ENCODE results near the gene PTCD2.

The PTCD2 gene, protein sequence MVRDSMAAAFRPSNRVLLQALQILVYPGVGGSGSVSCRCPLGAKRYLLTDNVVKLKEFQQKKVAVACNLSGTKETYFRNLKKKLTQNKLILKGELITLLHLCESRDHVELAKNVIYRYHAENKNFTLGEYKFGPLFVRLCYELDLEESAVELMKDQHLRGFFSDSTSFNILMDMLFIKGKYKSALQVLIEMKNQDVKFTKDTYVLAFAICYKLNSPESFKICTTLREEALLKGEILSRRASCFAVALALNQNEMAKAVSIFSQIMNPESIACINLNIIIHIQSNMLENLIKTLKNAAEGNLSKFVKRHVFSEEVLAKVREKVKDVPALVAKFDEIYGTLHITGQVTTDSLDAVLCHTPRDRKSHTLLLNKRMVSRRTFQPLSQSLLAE

DNA sequence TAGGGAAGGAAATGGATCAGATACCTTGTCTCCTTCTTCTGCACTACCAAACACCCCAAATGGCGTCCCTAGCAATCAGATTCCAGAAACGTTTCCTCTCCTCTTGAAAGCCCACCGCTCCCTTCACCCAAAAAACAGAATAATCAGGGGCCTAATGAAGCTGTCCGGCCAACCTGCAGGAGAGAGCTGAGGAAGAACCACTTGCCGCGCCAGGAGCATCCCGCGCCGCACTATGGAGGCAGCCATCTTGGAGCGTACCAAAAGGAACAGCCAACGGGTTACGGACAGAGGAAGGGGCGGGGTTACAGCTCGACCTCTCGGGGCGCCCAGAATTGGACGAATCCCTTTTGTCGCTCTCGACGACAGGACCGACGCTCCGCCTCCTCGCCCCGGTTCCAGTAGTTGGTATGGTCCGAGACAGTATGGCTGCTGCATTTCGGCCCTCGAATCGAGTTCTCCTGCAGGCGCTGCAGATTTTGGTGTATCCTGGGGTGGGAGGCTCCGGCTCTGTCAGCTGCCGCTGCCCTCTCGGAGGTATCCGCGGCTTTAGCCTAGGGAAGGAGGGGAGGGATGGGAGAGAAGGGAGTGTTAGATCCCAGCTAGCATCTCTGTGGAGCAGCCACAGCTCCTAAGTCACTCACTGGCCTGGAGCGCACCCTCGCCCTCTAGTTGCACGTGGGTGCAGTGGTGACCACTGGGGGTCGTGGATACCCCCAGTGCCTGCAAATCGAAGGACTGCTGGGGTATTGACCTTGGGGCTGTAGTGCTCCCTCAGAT lies at the start of gene PTCD2, which contains the start of gene MRPS27:
TSS of gene PTCD2 (plus strand) at position 398 of the 777 bp plus-strand sequence. CDS start at position 408, 10 bp downstream.
TSS of gene MRPS27 (minus strand) at position 265 of the 777 bp plus-strand sequence. CDS start at position 246, 19 bp downstream.
- DNase-seq (ENCODE audit: extremely low spot score, insufficient read length, low read depth): peak; percentile 98
- peak; percentile 99 for FAIRE-seq

DNA sequence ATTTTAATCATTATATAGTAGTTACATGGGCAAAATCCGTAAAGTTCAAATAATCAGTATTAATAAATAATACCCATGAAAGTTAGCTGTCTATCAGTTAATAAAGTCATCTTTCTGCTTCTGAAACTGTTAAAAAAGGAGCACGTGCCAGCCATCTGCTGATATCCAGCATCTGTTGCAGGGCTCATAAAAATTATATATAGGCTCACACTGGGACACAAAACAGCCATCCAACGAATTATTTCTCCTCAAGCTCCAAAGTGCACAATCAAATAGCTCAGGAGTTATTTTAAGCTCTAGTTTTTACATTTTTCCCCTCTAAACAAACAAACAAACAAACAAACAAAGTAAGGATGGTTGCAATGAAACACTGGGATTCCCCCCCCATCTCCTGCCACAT lies 48.5 kb upstream of the PTCD2 start:
- FAIRE-seq (no peak), DNase-seq (ENCODE audit: extremely low spot score, insufficient read length, low read depth) (no peak)

DNA sequence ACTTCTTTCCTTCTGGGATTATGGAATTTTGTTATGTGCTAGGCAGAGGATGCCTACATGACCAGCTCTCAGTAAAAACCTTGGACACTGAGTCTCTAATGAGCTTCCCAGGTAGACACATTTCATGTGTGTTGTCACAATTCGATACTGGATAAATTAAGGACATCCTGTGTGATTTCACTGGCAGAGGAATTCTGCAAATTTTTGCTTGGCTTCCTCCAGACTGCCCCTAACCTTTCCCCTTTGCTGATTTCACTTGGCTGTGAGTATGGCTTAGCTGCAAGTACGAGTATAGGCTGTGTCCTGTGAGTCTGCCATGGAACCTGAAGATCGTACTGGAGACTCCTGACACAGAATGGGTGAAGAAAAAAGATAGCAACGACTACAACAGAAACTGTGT lies 47.8 kb upstream of the PTCD2 start:
- peak; percentile 35 for FAIRE-seq
- DNase-seq (ENCODE audit: extremely low spot score, insufficient read length, low read depth): no peak

DNA sequence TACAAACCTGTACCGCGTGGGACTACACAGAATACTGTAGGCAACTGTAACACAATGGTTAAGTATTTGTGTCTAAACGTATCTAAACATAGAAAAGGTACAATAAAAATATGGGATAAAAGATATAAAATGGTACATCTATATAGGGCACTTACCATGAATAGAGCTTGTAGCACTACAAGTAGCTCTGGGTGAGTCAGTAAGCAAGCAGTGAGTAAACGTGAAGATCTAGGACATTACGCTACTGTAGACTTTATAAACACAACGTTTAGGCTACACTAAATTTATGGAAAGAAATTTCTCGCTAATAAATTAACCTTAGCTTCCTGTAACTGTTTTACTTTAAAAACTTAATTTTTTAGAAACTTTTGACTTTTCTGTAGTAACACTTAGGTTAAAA lies 46.6 kb upstream of the PTCD2 start:
- no peak for FAIRE-seq
- DNase-seq (ENCODE audit: extremely low spot score, insufficient read length, low read depth): no peak

DNA sequence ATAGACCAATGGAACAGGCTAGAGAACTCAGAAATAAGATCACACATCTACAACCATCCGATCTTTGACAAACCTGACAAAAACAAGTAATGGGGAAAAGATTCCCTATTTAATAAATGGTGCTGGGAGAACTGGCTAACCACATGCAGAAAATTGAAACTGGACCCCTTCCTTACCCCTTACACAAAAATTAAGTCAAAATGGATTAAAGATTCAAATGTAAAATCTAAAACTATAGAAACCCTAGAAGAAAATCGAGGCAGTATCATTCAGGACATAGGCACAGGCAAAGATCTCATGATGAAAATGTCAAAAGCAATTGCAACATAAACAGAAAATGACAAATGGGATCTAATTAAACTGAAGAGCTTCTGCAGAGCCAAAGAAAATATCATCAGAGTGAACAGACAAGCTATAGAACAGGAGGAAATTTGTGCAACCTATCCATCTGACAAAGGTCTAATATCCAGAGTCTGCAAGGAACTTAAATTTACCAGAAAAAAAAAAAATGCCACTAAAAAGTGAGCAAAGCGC lies 43.9 kb upstream of the PTCD2 start:
- FAIRE-seq (no peak), DNase-seq (ENCODE audit: extremely low spot score, insufficient read length, low read depth) (no peak)

DNA sequence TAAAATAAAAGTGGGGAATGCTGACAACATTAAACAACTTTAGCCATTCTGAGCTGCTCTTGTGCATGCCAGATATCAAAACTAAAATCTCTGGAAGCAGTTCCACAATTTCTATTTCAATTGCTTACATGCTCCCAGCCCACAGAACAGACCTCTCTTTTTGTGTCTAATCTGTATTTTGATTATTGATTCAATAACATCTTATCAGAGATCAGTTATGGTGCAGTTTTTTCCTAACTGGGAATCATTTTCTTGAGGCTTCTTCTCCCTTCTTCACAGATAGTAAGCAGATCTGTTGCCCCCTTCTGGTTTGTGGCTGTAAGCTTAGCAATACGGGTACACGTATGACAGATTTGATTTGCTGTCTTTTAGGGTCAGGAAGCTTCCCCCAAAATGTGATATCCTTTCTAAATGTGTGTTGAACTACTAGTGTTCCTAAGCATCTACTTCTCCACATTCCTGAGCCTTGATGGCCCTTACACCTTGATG lies 39.5 kb upstream of the PTCD2 start:
- peak; percentile 21 for FAIRE-seq
- no peak for DNase-seq (ENCODE audit: extremely low spot score, insufficient read length, low read depth)

DNA sequence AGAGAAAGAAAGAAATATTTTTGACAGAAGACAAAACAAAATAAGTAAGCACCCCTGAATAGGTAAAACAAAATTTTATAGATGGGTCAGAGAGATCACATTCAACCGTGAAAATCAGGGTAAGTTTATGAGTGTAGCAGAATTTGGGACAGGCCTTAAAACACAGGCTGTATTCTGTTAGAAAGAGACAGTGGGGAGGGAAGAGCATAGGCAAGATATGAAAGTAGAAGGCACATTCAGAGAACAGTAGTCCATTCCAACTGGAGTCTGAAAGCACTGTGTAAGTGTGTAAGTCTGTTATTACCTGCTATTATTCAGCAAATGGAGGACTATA lies 38.8 kb upstream of the PTCD2 start:
- FAIRE-seq (no peak), DNase-seq (ENCODE audit: extremely low spot score, insufficient read length, low read depth) (no peak)

DNA sequence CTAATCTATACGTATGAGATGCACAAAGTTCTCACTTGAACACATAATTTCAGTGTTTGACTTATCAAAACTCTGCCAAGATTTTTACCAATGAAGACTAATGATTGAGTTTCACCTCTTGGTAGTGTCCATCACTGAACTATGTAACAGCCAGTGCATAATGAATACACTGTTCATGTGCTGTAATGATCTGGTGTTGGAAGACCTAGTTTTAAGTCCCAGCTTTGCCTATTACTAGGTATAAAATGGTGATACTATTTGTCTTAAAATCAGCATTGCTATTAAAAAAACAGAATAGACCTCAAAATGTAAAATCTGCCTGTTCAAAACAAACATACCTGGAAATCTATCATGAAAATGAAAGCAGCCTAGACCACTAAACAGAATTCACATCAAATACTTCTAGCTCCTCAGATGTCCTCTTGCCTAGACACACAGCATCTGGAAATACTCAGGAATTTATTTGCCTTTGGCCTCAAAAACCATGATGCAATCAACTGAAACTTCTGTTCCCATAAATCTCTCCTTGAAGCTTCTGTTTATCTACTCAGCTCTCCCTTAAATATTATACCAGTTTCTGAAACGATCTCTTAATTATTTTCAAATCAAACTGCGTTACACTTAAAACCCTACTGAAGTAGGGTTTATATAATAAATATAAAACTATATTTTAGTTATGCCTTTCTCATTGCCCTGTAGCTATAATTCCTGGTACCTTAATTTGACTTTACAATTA lies 38.2 kb upstream of the PTCD2 start:
- DNase-seq (ENCODE audit: extremely low spot score, insufficient read length, low read depth): no peak
- no peak for FAIRE-seq

DNA sequence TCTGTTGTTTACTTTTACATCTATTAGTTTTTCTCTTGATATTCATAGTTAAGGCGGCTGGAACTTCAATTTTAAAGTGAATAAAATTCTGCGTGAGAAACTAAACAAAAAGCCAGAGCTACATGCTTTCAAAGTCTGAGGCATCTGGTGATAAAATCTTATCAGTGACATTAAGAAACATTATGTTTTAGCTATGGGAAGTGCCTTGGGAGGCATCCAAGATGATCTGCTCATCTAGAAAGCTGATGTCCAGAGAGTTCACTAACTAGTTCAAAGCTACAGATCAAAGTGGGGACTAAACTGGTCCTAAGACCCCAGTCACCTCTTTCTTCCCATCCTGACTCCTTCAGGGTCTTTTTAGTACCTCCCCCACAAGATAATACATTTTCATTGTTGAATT lies 37.3 kb upstream of the PTCD2 start:
- DNase-seq (ENCODE audit: extremely low spot score, insufficient read length, low read depth) (no peak), FAIRE-seq (no peak)

DNA sequence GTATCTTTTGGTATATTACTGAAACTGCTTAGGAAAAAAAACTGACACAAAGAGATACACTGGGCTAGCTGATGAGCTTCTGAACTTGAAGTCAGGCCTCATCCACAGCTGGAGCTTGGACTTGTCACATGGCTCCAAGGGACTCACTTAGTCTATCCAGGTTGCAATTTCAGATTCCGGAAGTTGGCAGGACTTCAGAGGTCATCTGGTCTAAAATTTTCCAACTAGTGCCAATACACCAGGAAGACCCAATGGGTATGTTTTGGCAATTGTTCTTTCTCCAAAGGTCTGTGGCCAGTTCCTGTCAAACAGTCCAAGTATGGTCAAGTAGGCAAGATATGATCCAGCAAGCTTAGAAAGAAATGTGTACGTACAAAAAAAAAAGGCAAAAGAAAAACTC lies 36.8 kb upstream of the PTCD2 start:
- no peak for FAIRE-seq
- no peak for DNase-seq (ENCODE audit: extremely low spot score, insufficient read length, low read depth)

DNA sequence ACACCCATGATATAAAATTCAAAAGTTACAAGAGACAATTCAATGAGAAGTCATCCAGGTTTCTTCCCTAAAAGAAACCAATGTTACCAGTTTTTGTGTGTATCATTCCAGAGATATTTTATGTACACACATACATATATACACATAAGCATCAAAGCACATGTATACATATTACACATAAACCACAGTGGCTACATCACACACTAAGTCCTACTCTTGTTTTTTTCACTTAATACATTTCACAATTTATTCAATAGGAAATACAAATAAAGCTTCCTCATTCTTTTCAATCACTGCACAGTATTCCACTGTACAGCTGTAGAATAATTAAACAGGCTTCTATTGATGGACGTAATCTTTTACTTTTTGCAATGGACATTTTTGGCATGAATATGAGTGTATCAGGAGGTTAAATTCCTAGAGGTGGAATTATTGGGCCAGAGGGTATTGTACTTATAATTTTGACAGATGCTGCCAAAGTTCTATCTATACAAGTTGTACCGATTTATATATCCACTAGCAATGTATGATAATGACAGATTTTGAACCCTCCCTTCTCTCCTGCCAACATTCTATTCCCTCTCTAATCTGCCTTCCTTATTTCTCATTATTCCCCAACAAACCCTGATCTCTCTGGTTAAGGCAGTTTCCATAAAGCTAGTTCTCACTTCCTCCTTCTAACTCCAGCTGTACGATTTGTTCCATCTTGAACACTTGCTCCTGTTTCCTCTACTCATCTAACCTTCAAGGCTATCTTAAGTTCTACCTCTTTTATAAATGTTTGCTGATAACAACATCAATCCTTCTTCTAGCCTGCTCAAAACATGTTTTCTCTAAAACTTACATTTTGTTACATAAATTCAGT lies 35.4 kb upstream of the PTCD2 start:
- FAIRE-seq: no peak
- DNase-seq (ENCODE audit: extremely low spot score, insufficient read length, low read depth): no peak

DNA sequence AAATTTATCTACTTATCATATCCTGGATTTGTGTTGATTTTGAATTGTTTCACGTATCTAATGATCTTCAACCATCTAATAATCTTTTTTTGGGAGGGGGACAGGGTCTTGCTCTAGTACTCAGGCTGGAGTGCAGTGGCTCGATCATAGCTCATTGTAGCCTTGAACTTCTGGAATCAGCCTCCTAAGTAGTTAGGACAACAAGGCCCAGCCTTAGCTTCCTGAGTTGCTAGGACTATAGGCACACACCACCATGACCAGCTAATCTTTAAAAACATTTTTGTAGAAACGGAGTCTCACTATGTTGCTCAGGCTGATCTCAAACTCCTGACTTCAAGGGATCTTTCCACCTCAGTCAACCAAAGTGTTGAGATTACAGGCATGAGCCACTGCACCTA lies 34.8 kb upstream of the PTCD2 start:
- FAIRE-seq (no peak), DNase-seq (ENCODE audit: extremely low spot score, insufficient read length, low read depth) (no peak)

DNA sequence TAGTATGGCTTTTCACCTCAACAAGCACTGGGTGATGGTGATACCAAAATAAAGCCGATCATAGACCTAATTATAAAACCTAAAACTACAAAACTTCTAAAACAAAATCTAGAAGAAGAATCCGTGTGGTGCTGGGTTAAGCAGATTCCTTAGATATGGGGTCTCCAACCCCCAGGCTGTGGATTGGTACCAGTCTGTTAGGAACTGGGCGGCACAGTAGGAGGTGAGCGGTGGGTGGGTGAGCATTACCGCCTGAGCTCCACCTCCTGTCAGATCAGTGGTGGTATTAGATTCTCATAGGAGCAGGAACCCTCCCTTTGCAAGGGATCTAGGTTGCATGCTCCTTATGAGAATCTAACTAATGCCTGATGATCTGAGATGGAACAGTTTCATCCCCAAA lies 33.4 kb upstream of the PTCD2 start:
- FAIRE-seq: no peak

DNA sequence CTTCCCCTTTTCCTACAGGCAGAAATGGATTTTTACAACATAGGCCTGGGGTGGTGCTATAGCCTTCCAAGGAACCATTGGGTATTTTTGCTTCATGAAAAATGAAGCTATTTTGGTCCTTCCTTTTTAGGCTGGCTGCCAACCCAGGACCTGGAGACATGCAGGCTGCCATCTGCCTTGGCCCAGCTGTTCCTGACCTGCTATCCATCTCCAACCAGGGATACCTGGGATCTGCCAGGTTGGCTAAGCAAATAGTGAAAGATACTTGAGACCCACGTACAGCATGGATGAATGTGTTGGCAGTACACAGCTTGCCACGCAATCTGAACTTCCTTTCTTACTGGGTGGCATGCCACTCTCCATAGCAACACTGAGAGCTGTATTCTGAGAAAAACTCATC lies 31.2 kb upstream of the PTCD2 start:
- DNase-seq (ENCODE audit: extremely low spot score, insufficient read length, low read depth) (no peak), FAIRE-seq (no peak)

More for the DNA sequence above, 33.4 kb upstream of the PTCD2 start:
- no peak for DNase-seq (ENCODE audit: extremely low spot score, insufficient read length, low read depth)

DNA sequence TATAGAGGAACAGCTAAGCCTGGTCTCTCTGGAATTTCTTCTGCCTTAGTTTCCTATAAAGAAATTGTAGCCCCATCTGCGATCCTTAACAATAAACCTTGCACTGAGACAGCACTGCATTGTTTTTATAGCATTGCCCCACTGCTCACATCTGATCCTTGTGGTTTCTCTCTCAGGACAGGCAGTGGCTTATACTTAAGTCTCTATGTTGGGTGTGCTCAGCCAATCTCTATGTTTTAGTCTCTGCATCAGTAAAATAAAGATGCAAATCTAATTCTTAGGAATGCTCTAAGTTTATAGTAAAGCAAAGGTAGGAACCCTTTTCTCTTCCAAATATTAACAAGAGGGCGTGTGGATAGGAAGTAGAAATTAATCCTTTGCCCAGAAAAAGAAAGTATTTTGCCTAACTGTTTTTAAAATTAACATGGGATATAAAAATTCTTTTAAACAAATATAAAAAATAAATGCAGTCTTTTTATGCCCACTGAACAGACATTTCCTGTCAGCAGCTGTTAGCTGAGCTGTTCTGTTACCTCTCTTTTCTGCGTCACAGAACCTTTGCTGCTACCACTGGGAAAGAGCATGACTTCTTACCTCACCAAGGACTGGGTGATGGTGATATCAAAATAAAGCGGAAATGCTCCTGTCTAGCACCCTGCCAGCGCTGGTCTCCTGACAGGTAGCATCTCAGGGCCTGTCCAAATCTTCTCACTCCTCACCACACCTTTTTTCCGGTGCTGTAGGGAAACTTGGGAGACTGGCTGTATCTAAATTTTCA lies 29.6 kb upstream of the PTCD2 start:
- FAIRE-seq (peak; percentile 5), DNase-seq (ENCODE audit: extremely low spot score, insufficient read length, low read depth) (no peak)

DNA sequence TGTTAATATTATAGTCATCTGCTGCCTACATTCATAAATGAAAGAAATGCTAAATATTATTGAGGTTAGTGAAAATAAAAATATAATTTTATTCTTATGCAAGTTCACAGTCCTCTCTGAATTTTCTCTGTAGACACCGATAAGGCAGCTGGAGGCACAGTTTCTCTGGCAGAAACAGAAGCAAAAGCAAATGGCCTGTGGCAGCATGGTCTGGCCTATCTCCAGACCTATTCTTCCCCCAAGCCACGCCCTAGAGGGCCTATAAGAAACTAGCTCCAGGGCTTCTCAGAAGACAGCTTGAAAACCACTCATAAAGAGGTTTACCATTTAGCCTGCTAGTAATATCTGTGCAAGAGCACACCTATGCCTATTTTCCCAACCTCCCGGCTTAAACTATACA lies 28.6 kb upstream of the PTCD2 start:
- no peak for DNase-seq (ENCODE audit: extremely low spot score, insufficient read length, low read depth)
- no peak for FAIRE-seq

DNA sequence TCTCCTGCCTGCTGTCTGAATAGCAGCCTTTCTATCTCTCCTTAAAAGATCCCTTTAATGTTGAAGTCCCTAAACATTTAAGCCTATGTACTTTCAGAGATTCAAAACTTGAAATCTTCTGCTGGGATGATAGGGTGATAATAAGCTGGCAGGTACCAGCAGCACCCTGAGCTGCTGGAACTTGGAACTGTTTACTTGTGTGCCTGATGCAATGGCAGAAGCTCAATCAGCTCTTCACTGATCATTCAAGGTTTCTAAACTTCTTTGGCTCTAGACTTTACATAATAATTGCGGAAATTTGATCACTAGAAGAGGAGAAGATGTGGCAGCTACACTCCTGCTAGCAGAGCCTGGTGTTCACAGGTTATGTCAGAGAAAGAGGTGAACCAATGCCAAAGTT lies 27.8 kb upstream of the PTCD2 start:
- DNase-seq (ENCODE audit: extremely low spot score, insufficient read length, low read depth): no peak

DNA sequence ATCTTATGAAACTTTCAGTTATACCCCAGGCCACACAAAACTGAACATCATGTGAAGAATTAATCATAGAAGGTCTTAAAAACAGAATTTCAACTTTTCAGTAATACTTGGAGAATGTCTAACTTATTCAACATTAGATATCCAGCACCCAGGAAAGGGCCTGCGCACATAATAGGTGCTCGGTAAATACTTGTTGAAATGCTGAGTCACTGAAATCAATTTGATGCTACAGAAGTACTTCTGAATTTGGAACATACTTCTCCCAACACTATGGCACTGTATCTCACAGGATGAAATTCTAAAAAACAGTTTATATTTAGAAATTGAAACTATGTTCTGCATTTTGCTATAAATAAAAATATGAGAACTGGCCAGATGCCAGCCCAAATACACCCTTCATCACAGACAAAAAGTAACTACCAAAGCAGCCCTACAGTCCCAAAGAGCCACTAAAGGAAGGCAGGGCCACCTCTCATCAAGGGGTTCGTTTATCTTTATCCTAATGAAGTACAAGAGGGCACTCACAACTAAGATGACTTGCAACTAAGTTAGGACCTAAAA lies 26.6 kb upstream of the PTCD2 start:
- FAIRE-seq (peak; percentile 21), DNase-seq (ENCODE audit: extremely low spot score, insufficient read length, low read depth) (no peak)

More for the DNA sequence above, 27.8 kb upstream of the PTCD2 start:
- FAIRE-seq: no peak

Measured in GM18507 (cell line).